Measurements from ENCODE around the gene SLC16A13.

DNA sequence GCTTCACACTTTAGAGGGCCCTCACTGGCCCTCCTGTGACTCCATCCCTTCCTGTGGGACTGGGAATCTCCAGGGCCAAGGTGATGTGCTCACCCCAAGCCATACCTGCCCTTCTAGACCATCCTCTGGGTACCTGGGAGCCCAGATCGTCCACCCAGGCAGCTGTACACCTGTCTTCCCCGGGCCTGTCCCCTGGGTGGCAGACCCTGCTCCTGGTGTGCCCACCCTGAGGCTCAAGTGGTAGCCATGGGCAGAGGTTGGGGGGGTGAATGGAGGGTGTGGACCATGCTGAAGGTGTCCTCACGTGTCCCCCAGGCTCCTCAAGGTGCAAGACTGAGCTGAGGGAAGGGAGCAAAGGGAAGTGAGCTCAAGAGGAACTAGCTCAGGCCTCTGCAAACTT is 34.9 kb downstream of the SLC16A13 start:
- TF ChIP-seq, protein P1, sequence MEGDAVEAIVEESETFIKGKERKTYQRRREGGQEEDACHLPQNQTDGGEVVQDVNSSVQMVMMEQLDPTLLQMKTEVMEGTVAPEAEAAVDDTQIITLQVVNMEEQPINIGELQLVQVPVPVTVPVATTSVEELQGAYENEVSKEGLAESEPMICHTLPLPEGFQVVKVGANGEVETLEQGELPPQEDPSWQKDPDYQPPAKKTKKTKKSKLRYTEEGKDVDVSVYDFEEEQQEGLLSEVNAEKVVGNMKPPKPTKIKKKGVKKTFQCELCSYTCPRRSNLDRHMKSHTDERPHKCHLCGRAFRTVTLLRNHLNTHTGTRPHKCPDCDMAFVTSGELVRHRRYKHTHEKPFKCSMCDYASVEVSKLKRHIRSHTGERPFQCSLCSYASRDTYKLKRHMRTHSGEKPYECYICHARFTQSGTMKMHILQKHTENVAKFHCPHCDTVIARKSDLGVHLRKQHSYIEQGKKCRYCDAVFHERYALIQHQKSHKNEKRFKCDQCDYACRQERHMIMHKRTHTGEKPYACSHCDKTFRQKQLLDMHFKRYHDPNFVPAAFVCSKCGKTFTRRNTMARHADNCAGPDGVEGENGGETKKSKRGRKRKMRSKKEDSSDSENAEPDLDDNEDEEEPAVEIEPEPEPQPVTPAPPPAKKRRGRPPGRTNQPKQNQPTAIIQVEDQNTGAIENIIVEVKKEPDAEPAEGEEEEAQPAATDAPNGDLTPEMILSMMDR (IDR thresholded peaks at IDR 0.05) = no peak
- TF ChIP-seq POLR2AphosphoS5 (IDR thresholded peaks at IDR 0.05) (no peak), POLR2A (IDR thresholded peaks at IDR 0.05) (no peak)

Measured in upper lobe of left lung (tissue), 4 donors.